H9 (cell line): ENCODE data around the gene PCSK9. TPM values are rescaled to one million over a fixed set of nuclear protein-coding genes. Genes with fewer than 3 reads are reported as not detected.
A peak's percentile ranks its signal among the peaks of the same experiment; 100 is the strongest.

Experiments
- DNase-seq: peaks from one replicate; pipeline ENCODE4 v3.0.0-alpha.2; 2017
- H2AFZ ChIP-seq: one replicate; pipeline ENCODE4 v1.6.1; 2013; ENCODE audit warnings: mild to moderate bottlenecking, low read length, control low read depth, moderate library complexity
- H2AK5ac ChIP-seq: 2 replicates; pipeline ENCODE4 v1.6.1; 2013; ENCODE audit warnings: low read length, control low read depth, mixed read lengths; ENCODE audit not compliant: insufficient read length
- H2BK120ac ChIP-seq: one replicate; pipeline ENCODE4 v1.6.1; 2013; ENCODE audit warnings: low read depth, mild to moderate bottlenecking, low read length, control low read depth, inconsistent platforms; ENCODE audit not compliant: poor library complexity, severe bottlenecking
- H2BK12ac ChIP-seq: 2 replicates; pipeline ENCODE4 v1.6.1; 2013; ENCODE audit warnings: low read length, control low read depth, mixed read lengths, low read depth; ENCODE audit not compliant: insufficient read length
- H2BK15ac ChIP-seq: 2 replicates; pipeline ENCODE4 v1.6.1; 2013; ENCODE audit warnings: low read depth, low read length, control low read depth
- H2BK20ac ChIP-seq: one replicate; pipeline ENCODE4 v1.6.1; 2013; ENCODE audit warnings: low read depth, mild to moderate bottlenecking, low read length, control low read depth, inconsistent platforms; ENCODE audit not compliant: poor library complexity, severe bottlenecking
- H2BK5ac ChIP-seq: 2 replicates; pipeline ENCODE4 v1.6.1; 2013; ENCODE audit warnings: low read length, control low read depth, mixed read lengths; ENCODE audit not compliant: insufficient read length
- H3K14ac ChIP-seq: 2 replicates; pipeline ENCODE4 v1.6.1; 2013; ENCODE audit warnings: low read length, control low read depth; ENCODE audit not compliant: insufficient read depth
- H3K18ac ChIP-seq: 2 replicates; pipeline ENCODE4 v1.6.1; 2013; ENCODE audit warnings: low read depth, mild to moderate bottlenecking, mixed read lengths, low read length, control low read depth; ENCODE audit not compliant: insufficient read length
- H3K23ac ChIP-seq: 2 replicates; pipeline ENCODE4 v1.6.1; 2013; ENCODE audit warnings: low read length, control low read depth, mixed read lengths, low read depth; ENCODE audit not compliant: insufficient read length
- H3K23me2 ChIP-seq: 2 replicates; pipeline ENCODE4 v1.6.1; 2013; ENCODE audit warnings: low read depth, mild to moderate bottlenecking, mixed read lengths, low read length, control low read depth; ENCODE audit not compliant: insufficient read length, poor library complexity, severe bottlenecking
- H3K27ac ChIP-seq: 2 replicates; pipeline ENCODE4 v1.5.1; 2013; ENCODE audit warnings: low read length, control low read depth, mixed read lengths, low read depth; ENCODE audit not compliant: insufficient read length
- H3K27me3 ChIP-seq: 2 replicates; pipeline ENCODE4 v1.6.1; 2013; ENCODE audit warnings: low read length, control low read depth, inconsistent platforms; ENCODE audit not compliant: insufficient read depth
- H3K4ac ChIP-seq: 2 replicates; pipeline ENCODE4 v1.6.1; 2013; ENCODE audit warnings: low read depth, mild to moderate bottlenecking, control low read depth, inconsistent platforms, low read length, moderate library complexity
- H3K4me1 ChIP-seq: 2 replicates; pipeline ENCODE4 v1.6.1; 2013; ENCODE audit warnings: low read length, control low read depth, inconsistent platforms; ENCODE audit not compliant: insufficient read depth
- H3K4me2 ChIP-seq: 2 replicates; pipeline ENCODE4 v1.6.1; 2013; ENCODE audit warnings: low read length, control low read depth, mixed read lengths; ENCODE audit not compliant: insufficient read length, insufficient read depth
- H3K56ac ChIP-seq: 2 replicates; pipeline ENCODE4 v1.6.1; 2013; ENCODE audit warnings: low read depth, mild to moderate bottlenecking, mixed read lengths, low read length, control low read depth; ENCODE audit not compliant: insufficient read length
- H3K79me1 ChIP-seq: 2 replicates; pipeline ENCODE4 v1.6.1; 2013; ENCODE audit warnings: low read depth, mild to moderate bottlenecking, moderate library complexity, low read length, control low read depth, inconsistent platforms; ENCODE audit not compliant: insufficient read depth, poor library complexity, severe bottlenecking
- H3K79me2 ChIP-seq: 2 replicates; pipeline ENCODE4 v1.6.1; 2013; ENCODE audit warnings: low read length, control low read depth, inconsistent platforms; ENCODE audit not compliant: insufficient read depth
- H3K9ac ChIP-seq: 2 replicates; pipeline ENCODE4 v1.6.1; 2013; ENCODE audit warnings: low read length, control low read depth, mixed read lengths; ENCODE audit not compliant: insufficient read length; ENCODE audit errors: extremely low read depth
- H3K9me3 ChIP-seq: one replicate; pipeline ENCODE4 v1.6.1; 2013; ENCODE audit warnings: low read depth, low read length, inconsistent platforms; ENCODE audit not compliant: control insufficient read depth
- H3T11ph ChIP-seq: one replicate; pipeline ENCODE4 v1.6.1; 2013; ENCODE audit warnings: mild to moderate bottlenecking, low read length, control low read depth, inconsistent platforms
- H4K20me1 ChIP-seq: one replicate; pipeline ENCODE4 v1.6.1; 2013; ENCODE audit not compliant: control insufficient read depth, insufficient read length, insufficient read depth
- H4K5ac ChIP-seq: 2 replicates; pipeline ENCODE4 v1.6.1; 2013; ENCODE audit warnings: low read depth, mild to moderate bottlenecking, mixed read lengths, low read length, control low read depth; ENCODE audit not compliant: insufficient read length
- H4K8ac ChIP-seq: replicated peaks from 2 replicates; pipeline ENCODE4 v1.6.1; 2013; ENCODE audit warnings: low read length, control low read depth, mixed read lengths, low read depth; ENCODE audit not compliant: insufficient read length
- H4K91ac ChIP-seq: 2 replicates; pipeline ENCODE4 v1.6.1; 2013; ENCODE audit warnings: low read depth, mild to moderate bottlenecking, moderate library complexity, mixed read lengths, low read length, control low read depth; ENCODE audit not compliant: insufficient read length
- H3K27ac Mint-ChIP-seq, 3 experiments: 2 replicates in 2 of 3; 3 replicates in 1 of 3; pipeline ENCODE4 v1.8.0; 2020 to 2021; ENCODE audit warnings: mixed read lengths in 3 of 3, mild to moderate bottlenecking in 1 of 3, moderate library complexity in 1 of 3
- H3K27me3 Mint-ChIP-seq: 2 replicates; pipeline ENCODE4 v1.8.0; 2021; ENCODE audit warnings: low read depth, mild to moderate bottlenecking, moderate library complexity, mixed read lengths
- H3K36me3 Mint-ChIP-seq, 3 experiments: 2 replicates in 2 of 3; 3 replicates in 1 of 3; pipeline ENCODE4 v1.8.0; 2020 to 2021; ENCODE audit warnings: low read depth in 3 of 3, mixed read lengths in 3 of 3; ENCODE audit not compliant: insufficient read depth in 1 of 3
- H3K4me1 Mint-ChIP-seq, 2 experiments: 2 replicates each; pipeline ENCODE4 v1.8.0; 2020; ENCODE audit warnings: mixed read lengths in 2 of 2
- H3K4me3 Mint-ChIP-seq, 2 experiments: 2 replicates in 1 of 2; 3 replicates in 1 of 2; pipeline ENCODE4 v1.8.0; 2020 to 2021; ENCODE audit warnings: mild to moderate bottlenecking in 2 of 2, mixed read lengths in 2 of 2, moderate library complexity in 1 of 2
- H3K9me3 Mint-ChIP-seq, 2 experiments: 2 replicates in 1 of 2; 3 replicates in 1 of 2; pipeline ENCODE4 v1.8.0; 2020; ENCODE audit warnings: mild to moderate bottlenecking in 2 of 2, mixed read lengths in 2 of 2, moderate library complexity in 1 of 2
- CTCF ChIP-seq: fragments of 200-600 bp; sonication (generic); conservative IDR thresholded peaks from 3 replicates; pipeline ENCODE4 v1.8.0; 2021; ENCODE audit warnings: antibody characterized with exemption, mild to moderate bottlenecking
- WGBS: extraction: QIAGEN DNeasy Blood & Tissue Kit; methylation state at CpG from one replicate; pipeline ENCODE4 v1.1.7; 2013; ENCODE audit warnings: missing lambda C conversion rate, low lambda C conversion rate, mixed read lengths; ENCODE audit not compliant: insufficient read length; ENCODE audit errors: extremely low coverage; 5-methylcytosine and 5-hydroxymethylcytosine counted together
- total RNA-seq: library from RNA; stranded (reverse); gene quantifications from 2 replicates; pipeline ENCODE4 v1.2.1, GENCODE V29; 2021

Gene PCSK9
- total RNA-seq, 1 experiment from 2014 or later: 75.1 TPM

GRCh38 chr1:55051621-55052020, 12.3 kb downstream of the PCSK9 start:
- Histone ChIP-seq H3K9ac (no peak overlapping the region), H4K91ac (no peak overlapping the region), H3K27me3 (no peaks in the 10 kb centered on the region), H3T11ph (no peak overlapping the region), H3K4me2 (no peak overlapping the region), H3K18ac (no peak overlapping the region), H2BK5ac (no peak overlapping the region), H3K23me2 (no peaks in the 10 kb centered on the region), H3K14ac (no peak overlapping the region), H2BK12ac (no peak overlapping the region), H2AK5ac (no peak overlapping the region), H3K27ac (no peak overlapping the region), H2BK20ac (no peak overlapping the region), H4K5ac (no peak overlapping the region), H4K20me1 (peaks cover 4% of the 10 kb centered on the region), H2AFZ (no peak overlapping the region), H3K9me3 (no peaks in the 10 kb centered on the region), H3K56ac (no peak overlapping the region), H3K4me1 (no peaks in the 10 kb centered on the region), H3K79me1 (no peaks in the 10 kb centered on the region), H3K4ac (no peak overlapping the region), H3K79me2 (no peaks in the 10 kb centered on the region), H2BK120ac (no peak overlapping the region), H2BK15ac (no peak overlapping the region), H3K23ac (no peak overlapping the region), H4K8ac (no peak overlapping the region)
- Mint-ChIP-seq H3K36me3 (peaks cover 10 to 44% (median 15%) of the 10 kb centered on the region in 3 experiments; a peak in 6 of 7 replicates), H3K27ac (peak overlapping the region in 1 of 3 experiments; percentile 89; a peak in 3 of 7 replicates), H3K27me3 (no peaks in the 10 kb centered on the region), H3K9me3 (no peaks in the 10 kb centered on the region), H3K4me3 (no peak overlapping the region), H3K4me1 (peaks cover 0 to 2% of the 10 kb centered on the region in 2 experiments; a peak in 1 of 4 replicates)
- TF ChIP-seq CTCF: no peak
- WGBS: no CpG with 5 or more reads among the region's 9 CpGs
- no peak for DNase-seq
